Lower lobe of right lung (tissue), 2 donors: ENCODE data around the gene MGARP. TPM values are rescaled to one million over a fixed set of nuclear protein-coding genes. Genes with fewer than 3 reads are reported as not detected.

Experiments
- ATAC-seq, 2 donors: fragments of 200-7000 bp; cut with Tn5 transposase; one replicate each; pipeline ENCODE4 v1.9.1; 2020 to 2022; ENCODE audit warnings: mild to moderate bottlenecking in 2 of 2, moderate library complexity in 2 of 2
- DNase-seq: peaks from one replicate; pipeline ENCODE4 v3.0.0-alpha.2; 2020
- H3K27ac ChIP-seq: fragments of 200-600 bp; one replicate; pipeline ENCODE4 v1.8.0; 2022
- H3K27me3 ChIP-seq: fragments of 200-600 bp; one replicate; pipeline ENCODE4 v1.8.0; 2022; ENCODE audit warnings: low read depth
- H3K36me3 ChIP-seq: fragments of 200-600 bp; one replicate; pipeline ENCODE4 v1.8.0; 2022; ENCODE audit warnings: mild to moderate bottlenecking
- H3K4me1 ChIP-seq: fragments of 200-600 bp; one replicate; pipeline ENCODE4 v1.8.0; 2022
- H3K4me3 ChIP-seq: fragments of 200-600 bp; one replicate; pipeline ENCODE4 v1.8.0; 2022; ENCODE audit warnings: mild to moderate bottlenecking
- H3K9me3 ChIP-seq: fragments of 200-600 bp; one replicate; pipeline ENCODE4 v1.8.0; 2022
- CTCF ChIP-seq: fragments of 200-600 bp; IDR thresholded peaks from one replicate; pipeline ENCODE4 v1.8.0; 2022; ENCODE audit warnings: antibody characterized with exemption, mild to moderate bottlenecking
- intact Hi-C: fragments of 100-400 bp; cut with DNase I; formaldehyde crosslinking; loops from one replicate; pipeline ENCODE4 v1.11.0; 2022
- total RNA-seq: library from RNA; stranded (reverse); fragmentation: NEBNext Ultra II Directional; extraction: Animal tissue kit (Norgen Biotek cat#: 25700); gene quantifications from one replicate; pipeline ENCODE4 v1.2.1, GENCODE V29; 2021
- donor health status: DM: no; HTN: yes; CAD: no; lungs with severe emphysema.

Gene MGARP
- total RNA-seq, 1 donor from 2014 or later, result not detected

- no peak for TF ChIP-seq CTCF
- Histone ChIP-seq H3K9me3 (no peaks in the 10 kb centered on the region), H3K27ac (no peak overlapping the region), H3K4me3 (no peak overlapping the region), H3K27me3 (peaks cover 26% of the 10 kb centered on the region), H3K36me3 (peaks cover 3% of the 10 kb centered on the region), H3K4me1 (peaks cover 15% of the 10 kb centered on the region)
- no peak for DNase-seq
- ATAC-seq, result no peak
- intact Hi-C loops, result no loop called here
Observed at GRCh38 chr4:139282721-139283075, 2.7 kb upstream of the MGARP start.

- H3K4me3 ChIP-seq, result no peak overlapping the region
- DNase-seq (no peak), ATAC-seq (no peak)
- TF ChIP-seq CTCF, result no peak
- H3K4me1 ChIP-seq, result peaks cover 15% of the 10 kb centered on the region
- peaks cover 29% of the 10 kb centered on the region for H3K27me3 ChIP-seq
- no peak overlapping the region for H3K27ac ChIP-seq
- H3K36me3 ChIP-seq, result no peaks in the 10 kb centered on the region
- H3K9me3 ChIP-seq, result no peaks in the 10 kb centered on the region
- intact Hi-C loops, result no loop called here
Observed at GRCh38 chr4:139282065-139282720, 2.2 kb upstream of the MGARP start.

GRCh38 chr4:139278912-139279759 lies 889 bp downstream of the MGARP start:
- TF ChIP-seq CTCF, result no peak
- intact Hi-C loops, result no loop called here
- Histone ChIP-seq H3K27ac (no peak overlapping the region), H3K4me3 (peak overlapping the region; percentile 43), H3K27me3 (peaks cover 43% of the 10 kb centered on the region), H3K36me3 (no peaks in the 10 kb centered on the region), H3K9me3 (no peaks in the 10 kb centered on the region), H3K4me1 (peaks cover 15% of the 10 kb centered on the region)
- DNase-seq (no peak), ATAC-seq (peak; percentile 39 to 70)

GRCh38 chr4:139278485-139278884 lies 1.5 kb downstream of the MGARP start:
- no peak for DNase-seq
- intact Hi-C loops, result no loop called here
- no peak overlapping the region for H3K4me3 ChIP-seq
- no peak for TF ChIP-seq CTCF
- no peaks in the 10 kb centered on the region for H3K36me3 ChIP-seq
- no peak for ATAC-seq
- H3K27me3 ChIP-seq, result peaks cover 43% of the 10 kb centered on the region
- H3K9me3 ChIP-seq, result no peaks in the 10 kb centered on the region
- H3K4me1 ChIP-seq, result peaks cover 15% of the 10 kb centered on the region
- no peak overlapping the region for H3K27ac ChIP-seq

- Histone ChIP-seq H3K27ac (no peak overlapping the region), H3K36me3 (no peaks in the 10 kb centered on the region), H3K9me3 (no peaks in the 10 kb centered on the region), H3K4me3 (no peak overlapping the region), H3K4me1 (peaks cover 15% of the 10 kb centered on the region), H3K27me3 (peaks cover 41% of the 10 kb centered on the region)
- intact Hi-C loops, result no loop called here
- no peak for DNase-seq
- TF ChIP-seq CTCF, result no peak
- no peak for ATAC-seq
Observed at GRCh38 chr4:139275281-139275735, 4.7 kb downstream of the MGARP start.
